ENCODE results near the gene AGAP3. TPM values are rescaled to one million over a fixed set of nuclear protein-coding genes. Genes with fewer than 3 reads are reported as not detected.
A peak's percentile ranks its signal among the peaks of the same experiment; 100 is the strongest.

Gene AGAP3
- total and polyA plus RNA-seq, 7 experiments from 2014 or later, result 6.0 to 70.6 (median 36.4) TPM

DNA sequence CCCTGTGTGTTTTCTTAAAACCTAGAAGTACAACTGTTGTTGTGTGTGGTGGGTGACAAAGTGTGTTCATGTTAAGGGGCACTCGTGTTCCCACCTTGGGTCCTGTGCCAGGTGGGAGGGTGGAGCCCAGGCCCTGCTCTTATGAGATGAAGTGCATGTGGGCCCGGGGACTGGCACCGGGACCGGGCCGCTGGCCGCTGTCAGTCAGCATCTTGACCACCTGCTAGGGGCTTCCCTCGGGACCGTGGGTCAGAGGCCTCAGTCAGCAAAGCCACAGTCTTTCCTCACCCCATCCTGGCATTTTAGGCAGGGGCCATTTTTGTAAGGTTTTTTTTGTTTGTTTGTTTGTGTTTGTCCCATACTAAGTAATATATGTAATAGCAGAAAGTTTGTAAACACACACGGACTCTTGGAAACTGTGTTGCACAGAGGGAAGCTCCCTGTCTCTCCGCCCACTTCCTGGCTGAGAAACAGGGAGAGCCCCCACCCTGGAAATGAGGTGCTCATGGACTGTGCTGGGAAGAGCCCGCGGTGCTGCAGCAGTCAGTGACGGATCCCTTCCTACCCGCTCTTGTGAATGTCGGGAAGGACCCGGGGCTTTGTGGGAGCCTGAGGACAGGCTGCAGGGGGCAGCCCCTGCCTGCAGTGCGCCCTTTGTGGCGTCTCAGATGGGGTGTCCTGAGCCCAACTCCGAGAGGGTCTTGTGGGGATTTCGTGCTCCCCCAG is 13.4 kb downstream of the AGAP3 start:
- CTCF ChIA-PET, result no interaction called here
- Histone ChIP-seq H3K27me3 (ENCODE audit: control insufficient read depth in 2 of 2, insufficient read depth in 2 of 2, low read length in 2 of 2) (no peaks in the 10 kb centered on the region), H3K36me3 (ENCODE audit: control insufficient read depth in 2 of 3, insufficient read depth in 3 of 3, low read length in 3 of 3) (no peaks in the 10 kb centered on the region), H3K4me1 (ENCODE audit: control insufficient read depth in 2 of 2, insufficient read depth in 2 of 2, low read length in 2 of 2) (no peaks in the 10 kb centered on the region), H3K27ac (ENCODE audit: low read depth, low read length) (no peak overlapping the region), H3K9me3 (ENCODE audit: control insufficient read depth in 2 of 3, low read length in 3 of 3) (no peaks in the 10 kb centered on the region), H3K4me3 (ENCODE audit: low read length) (no peak overlapping the region)
- DNase-seq, result no peak
- Mint-ChIP-seq H3K27me3 (no peaks in the 10 kb centered on the region), H3K9me3 (no peaks in the 10 kb centered on the region), H3K4me1 (peaks cover 0 to 8% (median 3%) of the 10 kb centered on the region in 7 donors), H3K4me3 (no peak overlapping the region), H3K36me3 (peaks cover 0 to 3% (median 0%) of the 10 kb centered on the region in 5 donors), H3K27ac (no peak overlapping the region)
- POLR2A ChIA-PET, result no interaction called here
- ATAC-seq, result no peak
- intact Hi-C loops (cut with micrococcal nuclease), result no loop called here

DNA sequence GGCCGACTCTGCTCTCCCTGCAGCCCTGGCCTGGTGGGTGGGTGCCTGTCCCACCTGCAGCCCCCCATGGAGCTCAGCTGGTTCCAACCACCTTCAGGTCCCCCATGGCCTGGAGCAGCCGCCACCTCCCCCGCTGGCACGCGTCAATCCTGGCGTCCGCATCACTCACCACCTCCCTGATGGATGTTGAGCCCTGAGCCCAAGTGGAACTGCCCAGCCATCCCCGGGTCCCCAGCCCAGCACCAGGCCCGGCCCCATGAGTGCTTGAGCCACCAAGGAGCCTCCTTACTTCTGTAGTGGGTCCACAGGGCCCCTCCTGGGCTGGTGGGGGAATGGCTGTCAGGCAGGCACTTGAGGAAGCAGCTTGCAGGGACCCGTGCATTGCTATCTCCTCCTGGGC is 14.6 kb downstream of the AGAP3 start:
- Mint-ChIP-seq H3K9me3 (no peaks in the 10 kb centered on the region), H3K4me3 (no peak overlapping the region), H3K36me3 (peaks cover 0 to 5% (median 0%) of the 10 kb centered on the region in 5 donors), H3K4me1 (peaks cover 0 to 8% (median 3%) of the 10 kb centered on the region in 7 donors), H3K27ac (no peak overlapping the region), H3K27me3 (no peaks in the 10 kb centered on the region)
- no peaks in the 10 kb centered on the region for H3K36me3 ChIP-seq (ENCODE audit: control insufficient read depth in 2 of 3, insufficient read depth in 3 of 3, low read length in 3 of 3)
- no peak overlapping the region for H3K27ac ChIP-seq (ENCODE audit: low read depth, low read length)
- no peak for ATAC-seq
- no peak for DNase-seq
- no peaks in the 10 kb centered on the region for H3K9me3 ChIP-seq (ENCODE audit: control insufficient read depth in 2 of 3, low read length in 3 of 3)
- no peak overlapping the region for H3K4me3 ChIP-seq (ENCODE audit: low read length)
- ChIA-PET CTCF (interaction anchor here (3.2 kb wide), 1 partner anchor 10 kb away, joined by 8 read pairs; no protein-coding TSS in a partner anchor), POLR2A (no interaction called here)
- intact Hi-C loops (cut with micrococcal nuclease), result no loop called here
- no peaks in the 10 kb centered on the region for H3K4me1 ChIP-seq (ENCODE audit: control insufficient read depth in 2 of 2, insufficient read depth in 2 of 2, low read length in 2 of 2)
- H3K27me3 ChIP-seq (ENCODE audit: control insufficient read depth in 2 of 2, insufficient read depth in 2 of 2, low read length in 2 of 2), result no peaks in the 10 kb centered on the region

- Histone ChIP-seq H3K36me3 (ENCODE audit: control insufficient read depth in 2 of 3, insufficient read depth in 3 of 3, low read length in 3 of 3) (no peaks in the 10 kb centered on the region), H3K4me1 (ENCODE audit: control insufficient read depth in 2 of 2, insufficient read depth in 2 of 2, low read length in 2 of 2) (no peaks in the 10 kb centered on the region), H3K4me3 (ENCODE audit: low read length) (no peak overlapping the region), H3K27me3 (ENCODE audit: control insufficient read depth in 2 of 2, insufficient read depth in 2 of 2, low read length in 2 of 2) (no peaks in the 10 kb centered on the region), H3K9me3 (ENCODE audit: control insufficient read depth in 2 of 3, low read length in 3 of 3) (no peaks in the 10 kb centered on the region), H3K27ac (ENCODE audit: low read depth, low read length) (no peak overlapping the region)
- no peak for ATAC-seq
- Mint-ChIP-seq H3K27me3 (no peaks in the 10 kb centered on the region), H3K4me3 (no peak overlapping the region), H3K4me1 (peaks cover 0 to 8% (median 3%) of the 10 kb centered on the region in 7 donors), H3K9me3 (no peaks in the 10 kb centered on the region), H3K36me3 (peaks cover 0 to 5% (median 0%) of the 10 kb centered on the region in 5 donors), H3K27ac (no peak overlapping the region)
- intact Hi-C loops (cut with micrococcal nuclease), result no loop called here
- ChIA-PET POLR2A (no interaction called here), CTCF (interaction anchor here (3.2 kb wide), 1 partner anchor 9 kb away, joined by 8 read pairs; no protein-coding TSS in a partner anchor)
- DNase-seq, result no peak
Measured at GRCh38 chr7:151101621-151102396, 15.5 kb downstream of the AGAP3 start.

GRCh38 chr7:151102991-151103390 is 16.7 kb downstream of the AGAP3 start:
- Mint-ChIP-seq H3K27me3 (no peaks in the 10 kb centered on the region), H3K27ac (no peak overlapping the region), H3K4me3 (no peak overlapping the region), H3K36me3 (peaks cover 0 to 5% (median 0%) of the 10 kb centered on the region in 5 donors), H3K4me1 (peaks cover 0 to 8% (median 2%) of the 10 kb centered on the region in 7 donors), H3K9me3 (no peaks in the 10 kb centered on the region)
- H3K27ac ChIP-seq (ENCODE audit: low read depth, low read length), result no peak overlapping the region
- ChIA-PET CTCF (interaction anchor here (3.2 kb wide), 1 partner anchor 8 kb away, joined by 8 read pairs; no protein-coding TSS in a partner anchor), POLR2A (no interaction called here)
- no peaks in the 10 kb centered on the region for H3K4me1 ChIP-seq (ENCODE audit: control insufficient read depth in 2 of 2, insufficient read depth in 2 of 2, low read length in 2 of 2)
- DNase-seq (no peak), ATAC-seq (no peak)
- no peaks in the 10 kb centered on the region for H3K36me3 ChIP-seq (ENCODE audit: control insufficient read depth in 2 of 3, insufficient read depth in 3 of 3, low read length in 3 of 3)
- H3K9me3 ChIP-seq (ENCODE audit: control insufficient read depth in 2 of 3, low read length in 3 of 3), result no peaks in the 10 kb centered on the region
- H3K4me3 ChIP-seq (ENCODE audit: low read length), result no peak overlapping the region
- no peaks in the 10 kb centered on the region for H3K27me3 ChIP-seq (ENCODE audit: control insufficient read depth in 2 of 2, insufficient read depth in 2 of 2, low read length in 2 of 2)
- intact Hi-C loops (cut with micrococcal nuclease), result no loop called here

GRCh38 chr7:151103973-151104372 is 17.7 kb downstream of the AGAP3 start:
- Mint-ChIP-seq H3K27me3 (no peaks in the 10 kb centered on the region), H3K4me1 (peaks cover 0 to 8% (median 2%) of the 10 kb centered on the region in 7 donors), H3K36me3 (peaks cover 0 to 5% (median 0%) of the 10 kb centered on the region in 5 donors), H3K4me3 (no peak overlapping the region), H3K9me3 (no peaks in the 10 kb centered on the region), H3K27ac (peak overlapping the region in 2 of 9 donors; percentile 4 to 55)
- Histone ChIP-seq H3K36me3 (ENCODE audit: control insufficient read depth in 2 of 3, insufficient read depth in 3 of 3, low read length in 3 of 3) (no peaks in the 10 kb centered on the region), H3K27ac (ENCODE audit: low read depth, low read length) (no peak overlapping the region), H3K4me1 (ENCODE audit: control insufficient read depth in 2 of 2, insufficient read depth in 2 of 2, low read length in 2 of 2) (no peaks in the 10 kb centered on the region), H3K9me3 (ENCODE audit: control insufficient read depth in 2 of 3, low read length in 3 of 3) (no peaks in the 10 kb centered on the region), H3K4me3 (ENCODE audit: low read length) (no peak overlapping the region), H3K27me3 (ENCODE audit: control insufficient read depth in 2 of 2, insufficient read depth in 2 of 2, low read length in 2 of 2) (no peaks in the 10 kb centered on the region)
- CTCF ChIA-PET, result interaction anchor here (0.5 kb wide), 1 partner anchor 223 kb away, joined by 3 read pairs; no protein-coding TSS in a partner anchor
- DNase-seq (no peak), ATAC-seq (no peak)
- intact Hi-C loops (cut with micrococcal nuclease), result no loop called here
- POLR2A ChIA-PET, result no interaction called here

GRCh38 chr7:151104411-151105235 is 18.3 kb downstream of the AGAP3 start:
- POLR2A ChIA-PET, result interaction anchor here (0.5 kb wide), 1 partner anchor 263 kb away, joined by 3 read pairs; no protein-coding TSS in a partner anchor
- DNase-seq, result no peak
- no peaks in the 10 kb centered on the region for H3K9me3 ChIP-seq (ENCODE audit: control insufficient read depth in 2 of 3, low read length in 3 of 3)

More at GRCh38 chr7:151104411-151105235, 18.3 kb downstream of the AGAP3 start:
- H3K27me3 Mint-ChIP-seq, result no peaks in the 10 kb centered on the region
- ATAC-seq, result no peak
- peaks cover 0 to 13% (median 2%) of the 10 kb centered on the region in 7 donors for H3K4me1 Mint-ChIP-seq
- peak overlapping the region in 2 of 9 donors; percentile 4 to 55 for H3K27ac Mint-ChIP-seq
- CTCF ChIA-PET, result no interaction called here
- no peak overlapping the region for H3K4me3 ChIP-seq (ENCODE audit: low read length)
- no peaks in the 10 kb centered on the region for H3K36me3 ChIP-seq (ENCODE audit: control insufficient read depth in 2 of 3, insufficient read depth in 3 of 3, low read length in 3 of 3)
- H3K4me3 Mint-ChIP-seq, result no peak overlapping the region
- H3K27me3 ChIP-seq (ENCODE audit: control insufficient read depth in 2 of 2, insufficient read depth in 2 of 2, low read length in 2 of 2), result no peaks in the 10 kb centered on the region
- H3K36me3 Mint-ChIP-seq, result peaks cover 0 to 5% (median 0%) of the 10 kb centered on the region in 5 donors
- intact Hi-C loops (cut with micrococcal nuclease), result no loop called here
- H3K9me3 Mint-ChIP-seq, result no peaks in the 10 kb centered on the region
- H3K4me1 ChIP-seq (ENCODE audit: control insufficient read depth in 2 of 2, insufficient read depth in 2 of 2, low read length in 2 of 2), result no peaks in the 10 kb centered on the region
- H3K27ac ChIP-seq (ENCODE audit: low read depth, low read length), result no peak overlapping the region
